ENCODE measurements around the gene INCENP.

The INCENP gene

GRCh38 chr11:62108971-62109404 is 14.8 kb upstream of the INCENP start:
- no peaks in the 10 kb centered on the region for H3K9me3 Mint-ChIP-seq
- no peak for DNase-seq

DNA sequence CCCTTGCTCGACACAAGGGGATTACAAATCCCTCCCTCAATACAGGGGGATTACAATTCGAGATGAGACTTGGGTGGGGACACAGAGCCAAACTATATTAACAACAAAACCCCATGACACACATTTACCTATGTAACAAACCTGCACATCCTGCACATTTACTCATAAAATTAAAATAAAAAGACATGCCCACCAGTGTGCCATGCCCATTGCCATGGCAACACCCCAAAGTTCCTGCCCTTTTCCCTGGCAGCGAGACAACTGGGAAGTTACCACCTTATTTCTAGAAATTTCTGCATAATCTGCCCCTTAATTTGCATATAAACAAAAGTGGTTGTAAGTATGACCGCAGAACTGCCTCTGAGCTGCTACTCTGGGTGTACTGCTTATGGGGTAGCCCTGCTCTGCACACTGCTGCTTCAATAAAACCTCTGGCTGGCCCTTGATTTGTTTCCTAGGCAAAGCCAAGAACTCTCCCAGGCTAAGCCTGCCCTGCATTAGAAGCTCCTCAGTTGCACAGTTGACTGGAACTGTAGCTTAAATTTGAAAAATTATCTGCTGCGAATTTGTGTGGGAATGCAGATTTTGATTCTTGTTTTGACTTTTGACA is 8.6 kb upstream of the INCENP start:
- DNase-seq = no peak
- H3K27ac Mint-ChIP-seq = no peak overlapping the region
- H3K4me1 Mint-ChIP-seq (ENCODE audit: low read depth) = peaks cover 4% of the 10 kb centered on the region
- peaks cover 4% of the 10 kb centered on the region for H3K27me3 Mint-ChIP-seq
- H3K9me3 Mint-ChIP-seq = peaks cover 9% of the 10 kb centered on the region
- H3K36me3 Mint-ChIP-seq (ENCODE audit: low read depth) = no peaks in the 10 kb centered on the region
- no peak overlapping the region for H3K4me3 Mint-ChIP-seq

More at GRCh38 chr11:62108971-62109404, 14.8 kb upstream of the INCENP start:
- H3K27ac Mint-ChIP-seq = no peak overlapping the region
- H3K4me1 Mint-ChIP-seq (ENCODE audit: low read depth) = peaks cover 23% of the 10 kb centered on the region
- no peak overlapping the region for H3K4me3 Mint-ChIP-seq
- peaks cover 4% of the 10 kb centered on the region for H3K27me3 Mint-ChIP-seq
- no peaks in the 10 kb centered on the region for H3K36me3 Mint-ChIP-seq (ENCODE audit: low read depth)

- Mint-ChIP-seq H3K4me1 (ENCODE audit: low read depth) (peaks cover 4% of the 10 kb centered on the region), H3K4me3 (no peak overlapping the region), H3K36me3 (ENCODE audit: low read depth) (no peaks in the 10 kb centered on the region), H3K9me3 (peaks cover 9% of the 10 kb centered on the region), H3K27ac (no peak overlapping the region), H3K27me3 (no peaks in the 10 kb centered on the region)
- no peak for DNase-seq
Observed at GRCh38 chr11:62116451-62116850, 7.4 kb upstream of the INCENP start.

- H3K27ac Mint-ChIP-seq = no peak overlapping the region
- DNase-seq = no peak
- peaks cover 9% of the 10 kb centered on the region for H3K4me1 Mint-ChIP-seq (ENCODE audit: low read depth)
- H3K4me3 Mint-ChIP-seq = no peak overlapping the region
- peaks cover 2% of the 10 kb centered on the region for H3K27me3 Mint-ChIP-seq
- H3K36me3 Mint-ChIP-seq (ENCODE audit: low read depth) = peaks cover 8% of the 10 kb centered on the region
- H3K9me3 Mint-ChIP-seq = peaks cover 9% of the 10 kb centered on the region
Observed at GRCh38 chr11:62119569-62119968, 4.2 kb upstream of the INCENP start.

- peaks cover 13% of the 10 kb centered on the region for H3K4me1 Mint-ChIP-seq (ENCODE audit: low read depth)
- DNase-seq = no peak
- peaks cover 9% of the 10 kb centered on the region for H3K9me3 Mint-ChIP-seq
- H3K27me3 Mint-ChIP-seq = peaks cover 2% of the 10 kb centered on the region
- peaks cover 12% of the 10 kb centered on the region for H3K36me3 Mint-ChIP-seq (ENCODE audit: low read depth)
- H3K27ac Mint-ChIP-seq = no peak overlapping the region
- H3K4me3 Mint-ChIP-seq = no peak overlapping the region
Observed at GRCh38 chr11:62120001-62120400, 3.8 kb upstream of the INCENP start.

- no peak for DNase-seq
- H3K27ac Mint-ChIP-seq = no peak overlapping the region
- H3K9me3 Mint-ChIP-seq = peaks cover 9% of the 10 kb centered on the region
- peaks cover 2% of the 10 kb centered on the region for H3K27me3 Mint-ChIP-seq
- H3K4me3 Mint-ChIP-seq = no peak overlapping the region
- peaks cover 17% of the 10 kb centered on the region for H3K4me1 Mint-ChIP-seq (ENCODE audit: low read depth)
- peaks cover 15% of the 10 kb centered on the region for H3K36me3 Mint-ChIP-seq (ENCODE audit: low read depth)
Observed at GRCh38 chr11:62120431-62120830, 3.4 kb upstream of the INCENP start.

GRCh38 chr11:62122076-62122475 is 1.7 kb upstream of the INCENP start:
- no peaks in the 10 kb centered on the region for H3K9me3 Mint-ChIP-seq
- H3K36me3 Mint-ChIP-seq (ENCODE audit: low read depth) = peaks cover 26% of the 10 kb centered on the region
- peaks cover 2% of the 10 kb centered on the region for H3K27me3 Mint-ChIP-seq
- DNase-seq = no peak
- no peak overlapping the region for H3K27ac Mint-ChIP-seq
- peaks cover 27% of the 10 kb centered on the region for H3K4me1 Mint-ChIP-seq (ENCODE audit: low read depth)
- H3K4me3 Mint-ChIP-seq = no peak overlapping the region

GRCh38 chr11:62124186-62125113 is 639 bp downstream of the INCENP start:
- Mint-ChIP-seq H3K4me3 (peak overlapping the region; percentile 98), H3K9me3 (no peaks in the 10 kb centered on the region), H3K36me3 (ENCODE audit: low read depth) (peaks cover 48% of the 10 kb centered on the region), H3K27me3 (peaks cover 2% of the 10 kb centered on the region), H3K4me1 (ENCODE audit: low read depth) (peaks cover 29% of the 10 kb centered on the region), H3K27ac (peak overlapping the region; percentile 93)
- DNase-seq = peak; percentile 45

GRCh38 chr11:62125316-62125715 is 1.5 kb downstream of the INCENP start:
- no peak overlapping the region for H3K27ac Mint-ChIP-seq

GRCh38 chr11:62125881-62126280 is 2.1 kb downstream of the INCENP start:
- DNase-seq = no peak
- peaks cover 2% of the 10 kb centered on the region for H3K27me3 Mint-ChIP-seq
- peak overlapping the region; percentile 98 for H3K4me3 Mint-ChIP-seq

More at GRCh38 chr11:62125316-62125715, 1.5 kb downstream of the INCENP start:
- Mint-ChIP-seq H3K4me1 (ENCODE audit: low read depth) (peaks cover 29% of the 10 kb centered on the region), H3K36me3 (ENCODE audit: low read depth) (peaks cover 56% of the 10 kb centered on the region), H3K4me3 (peak overlapping the region; percentile 98), H3K27me3 (peaks cover 2% of the 10 kb centered on the region), H3K9me3 (no peaks in the 10 kb centered on the region)
- DNase-seq = no peak

DNA sequence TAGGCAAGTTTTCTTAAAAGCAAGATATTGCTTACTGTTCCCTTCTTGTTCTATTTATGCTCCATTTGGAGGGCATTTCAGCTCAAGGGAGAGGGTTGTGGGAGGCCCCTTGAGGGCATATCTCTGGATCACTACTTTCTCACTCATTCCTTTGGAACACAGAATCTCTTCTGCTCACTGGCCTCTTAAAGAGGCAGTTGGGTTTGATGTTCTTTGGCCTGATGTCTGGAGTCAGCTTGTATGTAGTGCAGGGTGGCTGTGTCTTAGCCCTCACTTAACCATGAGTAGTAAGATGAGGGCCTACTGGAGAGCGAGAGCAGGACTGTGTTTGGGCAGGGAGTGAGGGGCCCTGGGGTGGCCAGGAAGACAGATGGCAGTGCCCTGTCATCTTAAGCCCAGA is 3.6 kb downstream of the INCENP start:
- Mint-ChIP-seq H3K27ac (no peak overlapping the region), H3K9me3 (no peaks in the 10 kb centered on the region), H3K36me3 (ENCODE audit: low read depth) (peaks cover 77% of the 10 kb centered on the region), H3K4me1 (ENCODE audit: low read depth) (peaks cover 39% of the 10 kb centered on the region), H3K27me3 (no peaks in the 10 kb centered on the region), H3K4me3 (no peak overlapping the region)
- no peak for DNase-seq

More at GRCh38 chr11:62125881-62126280, 2.1 kb downstream of the INCENP start:
- H3K27ac Mint-ChIP-seq = no peak overlapping the region
- H3K9me3 Mint-ChIP-seq = no peaks in the 10 kb centered on the region
- H3K36me3 Mint-ChIP-seq (ENCODE audit: low read depth) = peaks cover 62% of the 10 kb centered on the region
- H3K4me1 Mint-ChIP-seq (ENCODE audit: low read depth) = peaks cover 29% of the 10 kb centered on the region

GRCh38 chr11:62127941-62128770 is 4.3 kb downstream of the INCENP start:
- H3K9me3 Mint-ChIP-seq = no peaks in the 10 kb centered on the region
- H3K4me3 Mint-ChIP-seq = no peak overlapping the region
- no peak for DNase-seq
- no peaks in the 10 kb centered on the region for H3K27me3 Mint-ChIP-seq
- H3K4me1 Mint-ChIP-seq (ENCODE audit: low read depth) = peaks cover 40% of the 10 kb centered on the region
- no peak overlapping the region for H3K27ac Mint-ChIP-seq
- H3K36me3 Mint-ChIP-seq (ENCODE audit: low read depth) = peaks cover 85% of the 10 kb centered on the region

DNA sequence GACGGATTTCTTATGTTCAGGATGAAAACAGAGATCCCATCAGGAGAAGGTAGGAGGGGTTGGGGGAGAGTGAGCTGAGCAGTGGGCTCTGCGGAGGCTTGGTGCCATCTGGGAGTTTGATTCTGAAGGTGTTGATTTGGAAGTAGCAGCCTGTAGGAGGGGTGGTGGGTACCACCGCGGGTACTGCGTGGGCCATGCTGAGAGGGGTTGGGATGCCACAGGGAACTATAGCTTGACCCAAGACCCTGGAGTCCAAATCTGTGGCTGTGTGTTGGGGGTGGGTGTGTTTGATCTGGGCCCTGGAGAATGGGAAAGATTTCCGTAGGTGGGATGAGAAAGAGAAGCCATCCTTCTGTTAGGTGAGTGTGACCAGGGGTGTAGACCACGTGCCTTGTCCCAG is 5.0 kb downstream of the INCENP start:
- H3K36me3 Mint-ChIP-seq (ENCODE audit: low read depth) = peaks cover 91% of the 10 kb centered on the region
- H3K27ac Mint-ChIP-seq = no peak overlapping the region
- DNase-seq = no peak
- H3K27me3 Mint-ChIP-seq = no peaks in the 10 kb centered on the region
- H3K9me3 Mint-ChIP-seq = no peaks in the 10 kb centered on the region
- H3K4me3 Mint-ChIP-seq = no peak overlapping the region
- peaks cover 37% of the 10 kb centered on the region for H3K4me1 Mint-ChIP-seq (ENCODE audit: low read depth)

DNA sequence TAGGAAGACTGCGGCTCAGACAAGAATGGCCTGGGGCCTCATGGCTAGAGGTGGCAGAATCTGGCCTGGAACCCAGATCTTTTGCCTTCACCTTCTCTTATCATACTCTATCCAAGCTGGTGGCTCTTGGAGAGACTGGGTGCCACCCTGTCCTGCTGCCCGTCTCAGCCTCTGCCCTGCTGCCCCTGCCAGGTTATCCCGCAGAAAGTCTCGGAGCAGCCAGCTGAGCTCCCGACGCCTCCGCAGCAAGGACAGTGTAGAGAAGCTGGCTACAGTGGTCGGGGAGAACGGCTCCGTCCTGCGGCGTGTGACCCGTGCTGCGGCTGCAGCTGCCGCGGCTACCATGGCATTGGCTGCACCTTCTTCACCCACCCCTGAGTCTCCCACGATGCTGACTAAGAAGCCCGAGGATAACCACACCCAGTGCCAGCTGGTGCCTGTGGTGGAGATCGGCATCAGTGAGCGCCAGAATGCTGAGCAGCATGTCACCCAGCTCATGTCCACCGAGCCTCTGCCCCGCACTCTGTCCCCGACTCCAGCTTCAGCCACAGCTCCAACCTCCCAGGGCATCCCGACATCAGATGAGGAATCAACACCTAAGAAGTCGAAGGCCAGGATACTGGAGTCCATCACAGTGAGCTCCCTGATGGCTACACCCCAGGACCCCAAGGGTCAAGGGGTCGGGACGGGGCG is 5.9 kb downstream of the INCENP start:
- peaks cover 39% of the 10 kb centered on the region for H3K4me1 Mint-ChIP-seq (ENCODE audit: low read depth)
- no peak for DNase-seq
- H3K9me3 Mint-ChIP-seq = no peaks in the 10 kb centered on the region
- H3K36me3 Mint-ChIP-seq (ENCODE audit: low read depth) = peaks cover 87% of the 10 kb centered on the region
- H3K27ac Mint-ChIP-seq = no peak overlapping the region
- no peaks in the 10 kb centered on the region for H3K27me3 Mint-ChIP-seq
- no peak overlapping the region for H3K4me3 Mint-ChIP-seq
